ENCODE measurements around the gene FARS2. TPM values are rescaled to one million over a fixed set of nuclear protein-coding genes. Genes with fewer than 3 reads are reported as not detected.

FARS2 gene
- total RNA-seq, 1 experiment from 2014 or later = 17.8 TPM

GRCh38 chr6:5589422-5590141 is 328.3 kb downstream of the FARS2 start:
- no TSS peak for BruUV-seq (replicated peaks)
- POLR2A ChIA-PET (ENCODE audit: low non-redundant PET) = no interaction called here
- no peak for DNase-seq (ENCODE audit: low spot score)
- CTCF ChIA-PET = no interaction called here
- Histone ChIP-seq H3K27ac (ENCODE audit: low read depth, low read length, poor library complexity, severe bottlenecking) (no peak overlapping the region), H3K9me3 (ENCODE audit: low read depth, low read length, poor library complexity, severe bottlenecking) (peaks cover 8% of the 10 kb centered on the region), H3K4me3 (ENCODE audit: low read depth, low read length, poor library complexity, severe bottlenecking) (no peak overlapping the region), H3K4me1 (ENCODE audit: insufficient read depth, low read length, poor library complexity, severe bottlenecking) (no peaks in the 10 kb centered on the region), H3K36me3 (ENCODE audit: insufficient read depth, low read length, poor library complexity, severe bottlenecking) (no peaks in the 10 kb centered on the region), H3K27me3 (replicated peaks; ENCODE audit: insufficient read depth, low read depth, low read length, poor library complexity) (no peaks in the 10 kb centered on the region)
- intact Hi-C loops (cut with micrococcal nuclease; ENCODE audit: unreplicated experiment) = no loop called here
- TF ChIP-seq EZH2 (IDR thresholded peaks at IDR 0.05; ENCODE audit: borderline replicate concordance, low read depth, low read length, poor library complexity, severe bottlenecking) (no peak), CTCF (conservative IDR thresholded peaks at IDR 0.05; ENCODE audit: low read depth, low read length) (no peak)

- H3K4me1 ChIP-seq (ENCODE audit: insufficient read depth, low read length, poor library complexity, severe bottlenecking) = no peaks in the 10 kb centered on the region
- ChIA-PET POLR2A (ENCODE audit: low non-redundant PET) (no interaction called here), CTCF (no interaction called here)
- H3K27me3 ChIP-seq (replicated peaks; ENCODE audit: insufficient read depth, low read depth, low read length, poor library complexity) = no peaks in the 10 kb centered on the region
- intact Hi-C loops (cut with micrococcal nuclease; ENCODE audit: unreplicated experiment) = no loop called here
- no peaks in the 10 kb centered on the region for H3K36me3 ChIP-seq (ENCODE audit: insufficient read depth, low read length, poor library complexity, severe bottlenecking)
- H3K27ac ChIP-seq (ENCODE audit: low read depth, low read length, poor library complexity, severe bottlenecking) = no peak overlapping the region
- no TSS peak for BruUV-seq (replicated peaks)
- DNase-seq (ENCODE audit: low spot score) = no peak
- peaks cover 8% of the 10 kb centered on the region for H3K9me3 ChIP-seq (ENCODE audit: low read depth, low read length, poor library complexity, severe bottlenecking)
- no peak overlapping the region for H3K4me3 ChIP-seq (ENCODE audit: low read depth, low read length, poor library complexity, severe bottlenecking)
- TF ChIP-seq CTCF (conservative IDR thresholded peaks at IDR 0.05; ENCODE audit: low read depth, low read length) = no peak
- TF ChIP-seq EZH2 (IDR thresholded peaks at IDR 0.05; ENCODE audit: borderline replicate concordance, low read depth, low read length, poor library complexity, severe bottlenecking) = no peak
These were observed 328.9 kb downstream of the FARS2 start for GRCh38 chr6:5590187-5590586.

- no peak overlapping the region for H3K27ac ChIP-seq (ENCODE audit: low read depth, low read length, poor library complexity, severe bottlenecking)
- no TSS peak for BruUV-seq (replicated peaks)
- no peaks in the 10 kb centered on the region for H3K4me1 ChIP-seq (ENCODE audit: insufficient read depth, low read length, poor library complexity, severe bottlenecking)
- H3K9me3 ChIP-seq (ENCODE audit: low read depth, low read length, poor library complexity, severe bottlenecking) = no peaks in the 10 kb centered on the region
- DNase-seq (ENCODE audit: low spot score) = no peak
- intact Hi-C loops (cut with micrococcal nuclease; ENCODE audit: unreplicated experiment) = no loop called here
- TF ChIP-seq EZH2 (IDR thresholded peaks at IDR 0.05; ENCODE audit: borderline replicate concordance, low read depth, low read length, poor library complexity, severe bottlenecking) (no peak), CTCF (conservative IDR thresholded peaks at IDR 0.05; ENCODE audit: low read depth, low read length) (no peak)
- H3K27me3 ChIP-seq (replicated peaks; ENCODE audit: insufficient read depth, low read depth, low read length, poor library complexity) = no peaks in the 10 kb centered on the region
- H3K36me3 ChIP-seq (ENCODE audit: insufficient read depth, low read length, poor library complexity, severe bottlenecking) = no peaks in the 10 kb centered on the region
- CTCF ChIA-PET = no interaction called here
- H3K4me3 ChIP-seq (ENCODE audit: low read depth, low read length, poor library complexity, severe bottlenecking) = no peak overlapping the region
- POLR2A ChIA-PET (ENCODE audit: low non-redundant PET) = no interaction called here
These were observed 331.7 kb downstream of the FARS2 start for GRCh38 chr6:5592886-5593519.

Measured in A673 (cell line).